Thoracic aorta (tissue), 2 donors: ENCODE data around the gene FBN3. TPM values are rescaled to one million over a fixed set of nuclear protein-coding genes. Genes with fewer than 3 reads are reported as not detected.

ENCODE experiments used
- ATAC-seq: fragments of 150-250 bp; one replicate; pipeline ENCODE4 v1.8.0; 2017; ENCODE audit warnings: low read depth; ENCODE audit not compliant: insufficient number of reproducible peaks, low FRiP score
- DNase-seq: peaks from one replicate; pipeline ENCODE4 v3.0.0-alpha.2; 2020; ENCODE audit warnings: low spot score
- H3K27ac ChIP-seq, 2 donors: fragments of 200-600 bp; sonication (generic); 1 replicate in 1 of 2; 2 replicates in 1 of 2; pipeline ENCODE4 v1.5.1; 2016; ENCODE audit warnings: mild to moderate bottlenecking in 2 of 2, moderate library complexity in 2 of 2
- H3K27me3 ChIP-seq: fragments of 200-600 bp; sonication (generic); replicated peaks from 2 replicates; pipeline ENCODE4 v1.6.0; 2016; ENCODE audit warnings: mild to moderate bottlenecking; ENCODE audit not compliant: insufficient read depth
- H3K36me3 ChIP-seq: fragments of 200-600 bp; sonication (generic); one replicate; pipeline ENCODE4 v1.5.1; 2016
- H3K4me1 ChIP-seq, 2 donors: fragments of 200-600 bp; sonication (generic); 1 replicate in 1 of 2; 2 replicates in 1 of 2; pipeline versions ENCODE4 v1.5.1 to v1.6.0; 2016; ENCODE audit warnings: low read depth in 2 of 2, mild to moderate bottlenecking in 1 of 2; ENCODE audit not compliant: control insufficient read depth in 1 of 2
- H3K4me3 ChIP-seq: fragments of 200-600 bp; sonication (generic); 2 replicates; pipeline ENCODE4 v1.5.1; 2016; ENCODE audit warnings: mild to moderate bottlenecking
- H3K9me3 ChIP-seq: fragments of 200-600 bp; sonication (generic); 2 replicates; pipeline ENCODE4 v1.5.1; 2016
- CTCF ChIP-seq: fragments of 200-600 bp; sonication (generic); IDR thresholded peaks from one replicate; pipeline ENCODE4 v1.5.1; 2019; ENCODE audit warnings: antibody characterized with exemption
- total RNA-seq, 2 donors: library from RNA; depleted of rRNA; stranded (reverse); fragments of >200 nt; gene quantifications; one replicate each; pipeline versions ENCODE4 v1.1.0 to v1.2.3, GENCODE V29; 2016

Gene FBN3
- total RNA-seq, 2 donors from 2014 or later = not detected

- H3K9me3 ChIP-seq = no peaks in the 10 kb centered on the region
- no peaks in the 10 kb centered on the region for H3K27me3 ChIP-seq
- H3K4me3 ChIP-seq = no peak overlapping the region
- no peak for TF ChIP-seq CTCF
- DNase-seq = no peak
- no peaks in the 10 kb centered on the region for H3K36me3 ChIP-seq
- no peak for ATAC-seq
- H3K4me1 ChIP-seq = no peaks in the 10 kb centered on the region
- no peak overlapping the region for H3K27ac ChIP-seq
These were observed 106.5 kb downstream of the FBN3 start for GRCh38 chr19:8042900-8043299.

DNA sequence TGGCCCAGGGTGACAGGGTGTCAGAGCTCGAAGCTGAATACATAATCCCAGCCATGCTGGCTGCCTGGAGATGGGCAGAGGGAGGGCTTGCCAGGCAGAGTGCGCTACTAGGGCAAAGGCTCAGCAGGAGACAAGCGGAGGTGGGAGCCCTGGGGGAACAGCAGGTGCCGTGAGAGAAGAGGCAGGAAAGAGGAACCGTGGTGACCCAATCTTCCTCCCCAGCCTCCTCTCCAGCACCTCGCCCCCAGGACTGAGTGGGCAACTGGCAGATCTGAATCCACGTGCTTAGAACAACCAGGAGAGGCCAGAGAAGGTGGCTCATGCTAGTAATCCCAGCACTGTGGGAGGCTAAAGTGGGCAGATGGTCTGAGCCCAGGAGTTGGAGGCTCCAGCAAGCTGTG is 107.9 kb downstream of the FBN3 start:
- DNase-seq (no peak), ATAC-seq (no peak)
- no peak for TF ChIP-seq CTCF
- Histone ChIP-seq H3K27me3 (no peaks in the 10 kb centered on the region), H3K27ac (no peak overlapping the region), H3K36me3 (no peaks in the 10 kb centered on the region), H3K4me3 (no peak overlapping the region), H3K9me3 (no peaks in the 10 kb centered on the region), H3K4me1 (no peaks in the 10 kb centered on the region)

GRCh38 chr19:8039231-8039630 is 110.2 kb downstream of the FBN3 start:
- no peak overlapping the region for H3K27ac ChIP-seq
- DNase-seq (no peak), ATAC-seq (no peak)
- H3K4me3 ChIP-seq = no peak overlapping the region
- H3K4me1 ChIP-seq = no peaks in the 10 kb centered on the region
- no peaks in the 10 kb centered on the region for H3K9me3 ChIP-seq
- no peak for TF ChIP-seq CTCF
- no peaks in the 10 kb centered on the region for H3K36me3 ChIP-seq
- no peaks in the 10 kb centered on the region for H3K27me3 ChIP-seq

GRCh38 chr19:8038815-8039214 is 110.6 kb downstream of the FBN3 start:
- ATAC-seq (no peak), DNase-seq (no peak)
- no peaks in the 10 kb centered on the region for H3K9me3 ChIP-seq
- no peaks in the 10 kb centered on the region for H3K4me1 ChIP-seq
- no peak overlapping the region for H3K4me3 ChIP-seq
- no peaks in the 10 kb centered on the region for H3K36me3 ChIP-seq
- H3K27ac ChIP-seq = no peak overlapping the region
- no peaks in the 10 kb centered on the region for H3K27me3 ChIP-seq
- TF ChIP-seq CTCF = no peak

GRCh38 chr19:8036434-8037099 is 112.8 kb downstream of the FBN3 start:
- H3K9me3 ChIP-seq = no peaks in the 10 kb centered on the region
- DNase-seq (no peak), ATAC-seq (no peak)
- H3K4me3 ChIP-seq = no peak overlapping the region
- H3K27me3 ChIP-seq = no peaks in the 10 kb centered on the region
- H3K27ac ChIP-seq = no peak overlapping the region
- H3K4me1 ChIP-seq = no peaks in the 10 kb centered on the region
- TF ChIP-seq CTCF = no peak
- H3K36me3 ChIP-seq = no peaks in the 10 kb centered on the region
